ENCODE data around the gene ZHX3.

The ZHX3 gene

GRCh38 chr20:41232973-41233926 is 84.3 kb downstream of the ZHX3 start:
- peak; percentile 22 to 26 for DNase-seq
- no peak for TF ChIP-seq POLR2A (IDR thresholded peaks at IDR 0.05; ENCODE audit: low read length)
- TF ChIP-seq GATA1 (IDR thresholded peaks at IDR 0.05; ENCODE audit: low read depth, low read length), result no peak

- no peak for DNase-seq
- TF ChIP-seq POLR2A (IDR thresholded peaks at IDR 0.05; ENCODE audit: low read length) (no peak), GATA1 (IDR thresholded peaks at IDR 0.05; ENCODE audit: low read depth, low read length) (no peak)
These were observed 86.4 kb downstream of the ZHX3 start for GRCh38 chr20:41231136-41231535.

- TF ChIP-seq POLR2A (IDR thresholded peaks at IDR 0.05; ENCODE audit: low read length) (no peak), GATA1 (IDR thresholded peaks at IDR 0.05; ENCODE audit: low read depth, low read length) (no peak)
- no peak for DNase-seq
These were observed 87.4 kb downstream of the ZHX3 start for GRCh38 chr20:41230136-41230535.

- no peak for TF ChIP-seq GATA1 (IDR thresholded peaks at IDR 0.05; ENCODE audit: low read depth, low read length)
- no peak for TF ChIP-seq POLR2A (IDR thresholded peaks at IDR 0.05; ENCODE audit: low read length)
- DNase-seq, result no peak
These were observed 88.3 kb downstream of the ZHX3 start for GRCh38 chr20:41229259-41229658.

- DNase-seq, result no peak
- TF ChIP-seq GATA1 (IDR thresholded peaks at IDR 0.05; ENCODE audit: low read depth, low read length) (no peak), POLR2A (IDR thresholded peaks at IDR 0.05; ENCODE audit: low read length) (no peak)
These were observed 88.7 kb downstream of the ZHX3 start for GRCh38 chr20:41228858-41229257.

GRCh38 chr20:41226426-41226825 is 91.1 kb downstream of the ZHX3 start:
- TF ChIP-seq POLR2A (IDR thresholded peaks at IDR 0.05; ENCODE audit: low read length), result no peak
- DNase-seq, result no peak

GRCh38 chr20:41225091-41225490 is 92.4 kb downstream of the ZHX3 start:
- no peak for TF ChIP-seq GATA1 (IDR thresholded peaks at IDR 0.05; ENCODE audit: low read depth, low read length)
- TF ChIP-seq POLR2A (IDR thresholded peaks at IDR 0.05; ENCODE audit: low read length), result no peak
- no peak for DNase-seq

- no peak for TF ChIP-seq GATA1 (IDR thresholded peaks at IDR 0.05; ENCODE audit: low read depth, low read length)
- TF ChIP-seq POLR2A (IDR thresholded peaks at IDR 0.05; ENCODE audit: low read length), result no peak
- no peak for DNase-seq
These were observed 93.2 kb downstream of the ZHX3 start for GRCh38 chr20:41224281-41224680.

- no peak for DNase-seq
- no peak for TF ChIP-seq POLR2A (IDR thresholded peaks at IDR 0.05; ENCODE audit: low read length)
- TF ChIP-seq GATA1 (IDR thresholded peaks at IDR 0.05; ENCODE audit: low read depth, low read length), result no peak
These were observed 94.4 kb downstream of the ZHX3 start for GRCh38 chr20:41223112-41223511.

- DNase-seq, result no peak
- no peak for TF ChIP-seq POLR2A (IDR thresholded peaks at IDR 0.05; ENCODE audit: low read length)
- no peak for TF ChIP-seq GATA1 (IDR thresholded peaks at IDR 0.05; ENCODE audit: low read depth, low read length)
These were observed 94.8 kb downstream of the ZHX3 start for GRCh38 chr20:41222703-41223102.

GRCh38 chr20:41222296-41222695 is 95.2 kb downstream of the ZHX3 start:
- DNase-seq, result no peak
- no peak for TF ChIP-seq POLR2A (IDR thresholded peaks at IDR 0.05; ENCODE audit: low read length)
- TF ChIP-seq GATA1 (IDR thresholded peaks at IDR 0.05; ENCODE audit: low read depth, low read length), result no peak

- no peak for DNase-seq
- no peak for TF ChIP-seq GATA1 (IDR thresholded peaks at IDR 0.05; ENCODE audit: low read depth, low read length)
- no peak for TF ChIP-seq POLR2A (IDR thresholded peaks at IDR 0.05; ENCODE audit: low read length)
These were observed 95.8 kb downstream of the ZHX3 start for GRCh38 chr20:41221614-41222218.

- DNase-seq, result no peak
- TF ChIP-seq GATA1 (IDR thresholded peaks at IDR 0.05; ENCODE audit: low read depth, low read length), result no peak
- no peak for TF ChIP-seq POLR2A (IDR thresholded peaks at IDR 0.05; ENCODE audit: low read length)
These were observed 97.7 kb downstream of the ZHX3 start for GRCh38 chr20:41219824-41220223.

- no peak for DNase-seq
- TF ChIP-seq GATA1 (IDR thresholded peaks at IDR 0.05; ENCODE audit: low read depth, low read length) (no peak), POLR2A (IDR thresholded peaks at IDR 0.05; ENCODE audit: low read length) (no peak)
These were observed 99.1 kb downstream of the ZHX3 start for GRCh38 chr20:41218466-41218865.

GRCh38 chr20:41217422-41217821 is 100.1 kb downstream of the ZHX3 start:
- no peak for TF ChIP-seq POLR2A (IDR thresholded peaks at IDR 0.05; ENCODE audit: low read length)
- TF ChIP-seq GATA1 (IDR thresholded peaks at IDR 0.05; ENCODE audit: low read depth, low read length), result no peak
- DNase-seq, result no peak

Measured in erythroblast (primary cell).